COLO668 (cell line): ENCODE results near the gene KRTAP5-10.
"Not testable (repeated sequence)": the region's sequence is repeated elsewhere in the genome, so short reads cannot be mapped to it uniquely, and the experiment has no call there.

ENCODE experiments used
- DNase-seq: peaks from one replicate; lab custom pipeline; 2025; ENCODE audit not compliant: unreplicated experiment; lab: John Stamatoyannopoulos, UW

The KRTAP5-10 gene

GRCh38 chr11:71607520-71608216 lies 42.3 kb downstream of the KRTAP5-10 start:
- DNase-seq, result not testable (repeated sequence)

GRCh38 chr11:71608272-71608671 lies 42.9 kb downstream of the KRTAP5-10 start:
- not testable (repeated sequence) for DNase-seq

- DNase-seq, result not testable (repeated sequence)
These were observed 46.0 kb downstream of the KRTAP5-10 start for GRCh38 chr11:71611218-71611910.

- DNase-seq, result not testable (repeated sequence)
These were observed 48.6 kb downstream of the KRTAP5-10 start for GRCh38 chr11:71613931-71614330.

GRCh38 chr11:71614366-71614917 lies 49.1 kb downstream of the KRTAP5-10 start:
- DNase-seq, result not testable (repeated sequence)

GRCh38 chr11:71615003-71615402 lies 49.6 kb downstream of the KRTAP5-10 start:
- not testable (repeated sequence) for DNase-seq
